SKM-1 treated with dmso at 0.1 percent for 144 hours (cell line): Measurements from ENCODE around the gene CFLAR.
A peak's percentile ranks its signal among the peaks of the same experiment; 100 is the strongest.
"Not testable (repeated sequence)": the region's sequence is repeated elsewhere in the genome, so short reads cannot be mapped to it uniquely, and the experiment has no call there.

ENCODE experiments used
- DNase-seq: peaks from one replicate; lab custom pipeline; 2025; ENCODE audit not compliant: unreplicated experiment; lab: John Stamatoyannopoulos, UW

The CFLAR gene

DNA sequence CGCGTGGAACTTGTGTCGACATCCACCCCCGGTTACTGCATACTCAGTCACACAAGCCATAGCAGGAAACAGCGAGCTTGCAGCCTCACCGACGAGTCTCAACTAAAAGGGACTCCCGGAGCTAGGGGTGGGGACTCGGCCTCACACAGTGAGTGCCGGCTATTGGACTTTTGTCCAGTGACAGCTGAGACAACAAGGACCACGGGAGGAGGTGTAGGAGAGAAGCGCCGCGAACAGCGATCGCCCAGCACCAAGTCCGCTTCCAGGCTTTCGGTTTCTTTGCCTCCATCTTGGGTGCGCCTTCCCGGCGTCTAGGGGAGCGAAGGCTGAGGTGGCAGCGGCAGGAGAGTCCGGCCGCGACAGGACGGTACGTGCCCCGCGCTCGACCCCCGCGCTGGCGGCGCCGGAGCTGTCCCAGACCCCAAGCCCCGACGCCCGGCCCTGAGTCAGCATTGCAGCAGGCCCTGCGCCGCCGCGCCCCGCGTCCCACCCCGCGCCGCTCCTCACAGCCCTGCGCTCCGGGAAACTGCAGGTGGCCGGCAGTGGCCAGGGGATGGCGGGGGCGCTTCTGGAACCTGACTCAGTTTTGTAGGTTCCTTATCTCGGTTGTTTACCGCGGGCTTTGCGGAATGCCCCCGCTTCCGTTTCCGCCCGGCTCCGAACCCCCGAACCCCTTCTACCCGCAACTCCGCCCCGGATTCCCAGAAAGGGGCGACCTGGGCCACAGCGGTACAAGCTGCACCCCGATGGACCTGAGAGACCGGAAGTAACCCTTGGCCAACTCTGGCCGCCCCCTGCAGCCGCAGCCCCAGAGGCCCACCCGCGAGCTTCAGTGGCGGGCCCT lies at the start of gene CFLAR:
CFLAR (plus strand) TSS at position 50 of the 844 bp plus-strand sequence. CDS start 13,702 bp downstream, outside the sequence.
- peak; percentile 79 for DNase-seq

GRCh38 chr2:201070948-201071478 lies 45.0 kb upstream of the CFLAR start:
- DNase-seq, result no peak

- peak; percentile 93 for DNase-seq
Measured at GRCh38 chr2:201071479-201072200, 44.3 kb upstream of the CFLAR start, which contains the start of the genes HYCC2 and NDUFB3. Gene HYCC2 (minus strand): TSS chr2:201071671. CDS start chr2:201024009, 47,662 bp downstream. Gene NDUFB3 (plus strand): TSS chr2:201072001. CDS start chr2:201078883, 6,882 bp downstream.

DNA sequence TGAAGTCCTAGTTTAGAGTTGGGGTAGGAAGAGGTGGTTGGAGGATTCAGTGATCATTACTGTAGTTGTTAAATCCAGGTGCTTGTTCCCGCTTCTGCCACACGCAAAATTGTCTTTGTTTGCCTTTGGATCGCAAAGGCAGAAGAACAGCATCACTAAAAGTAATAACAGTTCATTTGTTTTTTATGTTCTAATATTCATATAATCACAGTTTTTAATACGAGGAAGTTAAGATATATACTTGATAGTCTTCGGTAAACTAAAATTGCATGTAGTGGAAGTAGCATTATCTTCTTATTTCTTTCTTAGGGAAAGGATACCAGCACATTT lies 43.8 kb upstream of the CFLAR start:
- no peak for DNase-seq

- DNase-seq, result no peak
Measured at GRCh38 chr2:201073071-201073470, 42.9 kb upstream of the CFLAR start.

DNA sequence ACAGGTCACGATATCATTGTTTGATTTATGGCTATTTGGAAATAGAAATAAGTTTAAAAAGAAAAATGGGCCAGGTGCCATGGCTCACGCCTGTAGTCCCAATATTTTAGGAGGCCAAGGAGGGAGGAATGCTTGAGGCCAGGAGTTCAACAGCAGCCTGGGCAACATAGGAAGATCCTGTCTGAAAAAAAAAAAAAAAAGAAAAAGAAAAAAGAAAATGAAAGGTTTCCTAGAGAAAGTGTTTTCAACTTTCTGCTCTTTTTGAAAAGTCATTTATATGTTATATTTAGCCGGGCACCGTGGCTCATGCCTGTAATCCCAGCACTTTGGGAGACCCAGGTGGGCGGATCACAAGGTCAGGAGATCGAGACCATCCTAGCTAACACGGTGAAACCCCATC lies 41.0 kb upstream of the CFLAR start:
- DNase-seq, result no peak

- DNase-seq, result no peak
Measured at GRCh38 chr2:201084863-201085262, 31.1 kb upstream of the CFLAR start.

GRCh38 chr2:201090574-201090973 lies 25.4 kb upstream of the CFLAR start:
- no peak for DNase-seq

DNA sequence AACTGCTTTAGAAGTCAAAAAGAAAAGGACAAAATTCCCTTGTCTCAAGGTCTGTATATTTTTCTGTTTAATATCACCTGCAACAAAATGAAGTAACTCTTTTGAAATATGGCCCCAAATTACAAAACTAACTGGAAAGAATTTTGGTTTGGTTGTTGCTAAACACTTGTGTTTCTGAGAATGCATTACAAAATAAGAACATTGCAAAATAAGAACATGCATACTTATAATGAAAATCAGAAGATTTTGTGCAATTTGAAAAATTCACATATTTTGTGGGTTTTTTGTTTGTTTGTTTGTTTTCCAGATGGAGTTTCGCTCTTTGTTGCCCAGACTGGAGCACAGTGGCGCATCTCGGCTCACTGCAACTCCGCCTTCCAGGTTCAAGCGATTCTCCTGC lies 22.4 kb upstream of the CFLAR start:
- DNase-seq, result peak; percentile 67

DNA sequence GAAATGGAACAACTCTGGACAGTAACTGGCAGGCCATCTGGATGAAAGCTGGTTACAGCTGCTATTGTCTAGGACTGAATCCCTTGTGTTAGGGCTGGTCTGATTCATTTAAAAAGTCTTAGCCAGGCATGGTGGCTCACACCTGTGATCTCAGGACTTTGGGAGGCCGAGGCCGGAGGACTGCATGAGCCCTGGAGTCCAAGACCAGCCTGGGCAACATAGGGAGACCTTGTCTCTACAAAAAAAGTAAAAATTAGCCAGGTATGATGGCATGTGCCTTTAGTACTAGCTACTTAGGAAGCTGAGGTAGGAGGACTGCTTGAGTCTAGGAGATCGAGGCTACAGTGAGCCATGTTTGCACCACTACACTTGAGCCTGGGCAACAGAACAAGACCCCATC lies 15.5 kb upstream of the CFLAR start:
- no peak for DNase-seq

GRCh38 chr2:201105759-201106158 lies 10.2 kb upstream of the CFLAR start:
- no peak for DNase-seq

- no peak for DNase-seq
Measured at GRCh38 chr2:201107624-201108023, 8.3 kb upstream of the CFLAR start.

DNA sequence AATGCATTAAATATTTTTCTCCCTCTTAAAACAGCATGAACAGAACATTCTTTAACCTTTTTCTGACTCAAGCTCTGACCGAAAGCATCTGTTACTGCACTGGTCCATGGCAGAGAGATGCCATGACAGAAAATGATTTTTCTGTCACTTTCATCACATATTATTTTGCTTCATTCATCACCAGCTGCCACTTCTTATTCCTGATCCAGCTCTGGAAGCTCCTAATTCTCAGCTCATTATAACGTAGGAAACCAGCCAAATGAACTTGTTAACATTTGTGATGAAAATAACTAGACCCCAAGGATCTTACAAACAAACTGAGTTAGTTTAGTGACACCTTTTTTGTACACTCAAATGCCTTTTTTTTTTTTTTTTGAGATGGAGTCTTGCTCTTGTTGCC lies 7.6 kb upstream of the CFLAR start:
- no peak for DNase-seq

DNA sequence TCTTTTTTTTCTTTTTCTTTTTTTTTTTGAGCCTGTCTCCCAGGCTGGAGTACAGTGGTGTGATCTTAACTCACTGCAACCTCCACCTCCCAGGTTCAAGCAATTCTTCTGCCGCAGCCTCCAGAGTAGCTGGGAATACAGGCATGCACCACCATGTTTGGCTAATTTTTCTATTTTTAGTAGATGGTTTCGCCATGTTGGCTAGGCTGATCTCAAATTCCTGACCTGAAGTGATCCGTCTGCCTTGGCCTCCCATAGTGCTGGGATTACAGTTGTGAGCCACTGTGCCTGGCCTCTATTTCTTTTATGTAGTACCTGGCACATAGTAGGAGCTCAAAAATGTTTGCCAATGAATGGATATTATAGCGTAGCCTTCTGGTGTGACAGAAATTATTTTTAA lies 6.8 kb upstream of the CFLAR start:
- no peak for DNase-seq

- no peak for DNase-seq
Measured at GRCh38 chr2:201110615-201111014, 5.3 kb upstream of the CFLAR start.

DNA sequence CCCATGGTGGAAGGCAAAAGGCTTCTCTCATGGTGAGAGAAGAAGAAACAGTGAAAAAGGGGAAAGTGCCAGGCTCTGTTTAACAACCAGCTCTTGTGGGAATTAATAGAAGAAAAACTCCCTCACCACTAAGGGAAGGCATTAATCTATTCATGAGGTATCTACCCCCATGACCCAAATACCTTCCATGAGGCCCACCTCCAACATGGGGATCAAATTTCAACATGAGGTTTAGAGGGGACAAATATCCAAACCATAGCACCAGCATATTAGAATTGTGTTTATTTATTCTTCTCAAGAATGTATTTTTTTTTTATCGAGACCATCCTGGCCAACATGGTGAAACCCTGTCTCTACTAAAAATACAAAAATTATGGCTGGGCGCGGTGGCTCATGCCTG lies 4.9 kb upstream of the CFLAR start:
- DNase-seq, result no peak

DNA sequence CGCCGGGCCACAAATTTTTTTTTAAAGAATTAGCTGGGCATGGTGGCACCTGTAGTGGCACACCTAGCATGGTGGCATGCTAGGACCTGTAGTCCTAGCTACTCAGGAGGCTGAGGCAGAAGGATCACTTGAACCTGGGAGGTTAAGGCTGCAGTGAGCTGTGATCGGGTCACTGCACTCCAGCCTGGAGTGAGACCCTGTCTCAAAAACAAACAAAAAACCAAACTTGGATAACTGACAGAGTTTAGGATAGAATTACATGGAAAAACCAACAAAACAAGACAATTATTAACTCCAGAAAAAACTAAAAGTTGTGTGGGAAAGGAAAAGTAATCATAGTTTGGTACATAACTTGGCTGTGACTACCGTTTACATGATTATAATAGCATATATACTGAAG lies 1.6 kb upstream of the CFLAR start:
- no peak for DNase-seq

- DNase-seq, result no peak
Measured at GRCh38 chr2:201114846-201115245, 1.1 kb upstream of the CFLAR start.

- DNase-seq, result peak; percentile 79
Measured at GRCh38 chr2:201116959-201117734, 1.2 kb downstream of the CFLAR start.

DNA sequence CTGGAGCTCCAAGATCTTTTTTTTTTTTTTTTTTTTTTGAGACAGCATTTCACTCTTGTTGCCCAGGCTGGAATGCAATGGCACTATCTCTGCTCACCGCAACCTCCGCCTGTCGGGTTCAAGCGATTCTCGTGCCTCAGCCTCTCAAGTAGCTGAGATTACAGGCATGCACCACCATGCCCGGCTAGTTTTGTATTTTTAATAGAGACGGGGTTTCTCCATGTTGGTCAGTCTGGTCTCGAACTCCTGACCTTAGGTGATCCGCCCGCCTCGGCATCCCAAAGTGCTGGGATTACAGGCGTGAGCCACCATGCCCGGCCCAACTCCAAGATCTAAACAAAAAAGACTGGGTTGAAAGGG lies 1.8 kb downstream of the CFLAR start:
- DNase-seq, result not testable (repeated sequence)
